GM21423 (cell line): Measurements from ENCODE around the gene PKIG.

Experiments used
- ATAC-seq: cut with Tn5 transposase; IDR thresholded peaks from one replicate; pipeline ENCODE4 v1.9.1; 2021; ENCODE audit warnings: mild to moderate bottlenecking, moderate library complexity; ENCODE audit not compliant: unreplicated experiment

The PKIG gene

GRCh38 chr20:44594730-44595129 lies 12.4 kb downstream of the PKIG start:
- ATAC-seq: peak; percentile 41

DNA sequence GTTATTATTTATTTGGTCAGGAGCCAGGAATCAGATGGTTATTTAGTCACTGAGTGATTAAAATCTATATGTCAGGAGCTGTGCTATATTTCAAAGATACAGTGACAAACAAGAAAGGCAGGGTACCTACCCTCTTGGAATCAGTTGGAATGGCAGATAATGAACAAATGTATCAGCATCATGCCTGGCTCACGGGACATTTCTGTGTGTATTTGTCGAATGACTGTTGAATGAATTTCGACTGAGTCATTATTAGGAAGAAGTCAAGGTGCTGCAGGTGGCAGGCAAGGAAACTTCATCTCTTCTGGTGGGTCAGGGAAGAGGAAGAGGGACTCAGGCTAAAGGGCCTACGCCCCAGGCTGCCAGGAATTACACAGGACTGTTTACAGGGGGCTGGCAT lies 13.6 kb downstream of the PKIG start:
- ATAC-seq: no peak

- no peak for ATAC-seq
These were observed 14.5 kb downstream of the PKIG start for GRCh38 chr20:44596876-44597275.

- no peak for ATAC-seq
These were observed 15.1 kb downstream of the PKIG start for GRCh38 chr20:44597516-44597915.

DNA sequence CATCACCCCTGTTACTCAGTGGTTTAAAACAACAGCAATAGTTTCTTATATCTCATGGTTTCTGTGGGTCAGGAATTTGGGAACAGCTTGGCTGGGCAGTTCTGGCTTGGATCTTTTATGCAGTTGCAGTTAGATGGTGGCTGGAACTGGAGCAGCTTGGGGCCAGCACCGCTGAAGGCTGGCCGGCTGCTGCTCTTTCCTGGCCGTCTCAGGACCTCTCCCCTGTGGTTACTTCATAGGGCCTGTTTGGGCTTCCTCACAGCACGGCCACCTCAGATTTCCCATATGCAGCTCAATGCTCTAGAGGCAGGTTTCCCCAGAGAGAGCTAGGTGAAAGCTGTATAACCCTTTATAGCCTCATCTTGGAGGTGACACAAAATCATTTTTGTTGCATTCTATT lies 15.6 kb downstream of the PKIG start:
- ATAC-seq: no peak

- ATAC-seq: peak; percentile 60
These were observed 16.3 kb downstream of the PKIG start for GRCh38 chr20:44598423-44599305.

- ATAC-seq: no peak
These were observed 17.3 kb downstream of the PKIG start for GRCh38 chr20:44599715-44600114.

GRCh38 chr20:44600301-44600700 lies 17.9 kb downstream of the PKIG start:
- no peak for ATAC-seq

DNA sequence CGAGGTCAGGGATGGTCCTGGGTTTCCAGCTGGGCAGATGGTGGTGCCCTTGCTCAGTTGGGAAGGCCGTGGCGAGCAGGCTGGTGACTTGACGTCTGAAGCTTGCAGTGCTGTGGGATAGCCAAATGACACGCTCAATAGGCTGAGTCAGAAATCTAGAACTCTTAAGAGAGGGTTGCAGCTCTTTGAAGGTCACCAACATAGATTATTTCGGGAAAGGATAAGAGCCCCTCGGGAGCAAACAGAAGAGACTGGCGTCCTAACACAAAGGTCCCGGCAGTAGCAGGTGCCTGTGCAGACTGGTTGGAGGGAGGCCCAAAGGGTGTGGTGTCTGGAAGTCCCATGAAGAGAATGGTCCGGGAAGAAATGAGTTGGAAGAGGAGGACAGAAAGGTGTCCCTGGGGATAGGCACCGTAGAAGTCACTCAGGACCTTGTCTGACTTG lies 18.4 kb downstream of the PKIG start:
- no peak for ATAC-seq

GRCh38 chr20:44601236-44601671 lies 18.9 kb downstream of the PKIG start:
- no peak for ATAC-seq

DNA sequence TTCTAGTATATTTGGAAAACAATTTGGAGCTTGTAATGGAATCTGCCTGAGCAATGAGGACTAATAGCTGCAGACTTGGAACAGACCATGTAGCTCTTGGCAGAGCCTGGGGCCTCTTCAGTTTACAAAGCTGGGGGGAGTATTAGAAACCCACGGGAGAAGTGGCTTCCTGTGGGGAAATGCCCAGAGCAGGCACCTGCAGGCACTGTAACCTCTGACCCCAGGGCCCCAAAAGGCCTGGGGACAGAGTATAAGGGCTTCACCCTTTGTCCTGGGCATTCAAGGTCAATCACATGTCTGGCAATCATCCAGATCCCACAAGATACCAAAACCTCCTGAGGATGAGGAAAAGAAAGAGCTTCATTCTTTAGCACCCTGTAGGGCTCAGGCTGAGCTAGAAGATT lies 19.4 kb downstream of the PKIG start:
- no peak for ATAC-seq

DNA sequence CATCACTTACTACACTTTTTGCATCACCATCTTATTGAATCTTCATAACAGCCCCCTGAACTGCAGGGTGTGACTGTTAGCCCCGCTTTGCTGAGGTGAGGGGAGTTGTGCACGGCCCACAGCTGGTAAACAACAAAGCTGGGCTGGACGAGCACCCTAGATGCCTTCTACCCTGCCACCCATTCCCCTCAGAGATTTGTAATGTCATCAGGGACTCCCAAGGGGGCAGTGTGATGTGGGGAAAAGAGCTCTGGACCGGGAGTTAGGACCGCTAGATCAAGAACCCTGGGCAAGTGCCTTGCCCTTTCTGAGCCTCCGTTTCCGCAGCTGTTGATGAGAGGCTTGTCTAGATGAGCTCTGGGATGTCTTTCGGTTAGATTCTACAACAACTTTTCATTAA lies 20.9 kb downstream of the PKIG start:
- ATAC-seq: no peak

DNA sequence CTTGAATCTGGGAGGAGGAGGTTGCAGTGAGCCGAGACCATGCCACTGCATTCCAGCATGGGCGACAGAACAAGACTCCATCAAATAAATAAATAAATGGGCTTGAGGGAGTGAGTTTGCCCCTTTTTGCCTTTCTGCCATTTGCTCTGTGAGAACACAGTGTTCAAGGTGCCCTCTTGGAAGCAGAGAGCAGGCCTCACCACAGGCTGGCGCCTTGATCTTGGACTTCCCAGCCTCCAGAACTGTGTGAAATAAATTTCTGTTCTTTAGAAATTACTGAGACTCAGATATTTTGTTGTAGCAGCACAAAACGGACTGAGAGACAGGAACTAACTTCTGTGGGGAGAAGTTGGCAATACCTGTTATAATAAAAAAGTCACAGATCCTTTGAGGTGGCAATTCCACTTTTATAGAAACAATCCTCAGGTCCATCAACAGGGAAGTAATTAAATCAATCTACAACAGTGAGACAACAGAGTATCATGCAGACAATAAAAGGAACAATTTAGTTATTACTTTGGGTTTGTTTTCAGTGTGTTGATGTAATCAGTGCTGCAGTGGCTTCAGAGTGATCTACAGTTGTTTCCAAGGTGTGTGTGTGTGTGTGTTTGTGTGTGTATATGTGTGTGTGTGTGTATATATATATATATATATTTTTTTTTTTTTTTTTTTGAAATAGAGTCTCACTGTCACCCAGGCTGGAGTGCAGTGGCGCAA lies 24.5 kb downstream of the PKIG start:
- no peak for ATAC-seq

GRCh38 chr20:44609006-44609515 lies 26.7 kb downstream of the PKIG start:
- no peak for ATAC-seq

DNA sequence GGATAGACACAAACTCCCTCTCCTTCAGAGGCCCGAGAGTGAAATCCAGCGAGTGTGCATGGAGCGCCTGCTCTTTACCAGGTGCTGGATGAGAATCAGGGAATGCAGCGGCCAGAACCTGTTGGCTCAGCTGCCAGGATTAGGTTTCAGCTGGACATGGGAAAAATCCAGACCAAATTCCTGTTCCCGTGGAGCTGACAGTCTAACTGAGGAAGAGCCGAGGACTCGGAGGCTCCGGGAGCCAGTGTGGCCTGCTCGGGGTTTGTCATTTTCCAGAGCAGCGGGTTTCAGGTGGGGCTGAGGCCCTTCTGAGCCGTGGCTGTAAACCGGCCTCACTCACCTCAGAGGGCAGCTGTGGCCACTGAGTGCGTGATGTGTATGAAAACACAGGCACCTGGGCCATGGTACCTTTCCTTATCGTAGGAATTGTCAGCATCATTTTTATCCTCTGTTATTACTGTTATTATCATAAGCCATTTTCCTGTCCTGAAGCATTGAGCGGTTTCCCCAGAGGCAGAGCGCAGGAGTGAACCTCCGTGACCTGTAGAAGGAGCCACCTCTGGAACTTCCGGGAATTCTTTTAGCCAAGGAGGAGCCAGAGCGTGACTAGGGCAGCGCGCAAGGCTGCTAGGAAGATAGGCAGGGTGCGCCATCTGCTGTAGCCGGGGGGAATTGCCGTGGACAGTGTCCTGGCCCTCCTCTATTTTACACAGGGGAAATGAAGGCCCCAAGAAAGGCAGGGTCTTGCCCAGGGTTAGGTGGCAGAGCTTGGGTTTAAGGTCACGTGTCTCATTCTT lies 27.3 kb downstream of the PKIG start:
- ATAC-seq: peak; percentile 84

GRCh38 chr20:44610313-44610962 lies 28.1 kb downstream of the PKIG start:
- ATAC-seq: no peak

GRCh38 chr20:44613575-44613974 lies 31.2 kb downstream of the PKIG start:
- ATAC-seq: no peak

DNA sequence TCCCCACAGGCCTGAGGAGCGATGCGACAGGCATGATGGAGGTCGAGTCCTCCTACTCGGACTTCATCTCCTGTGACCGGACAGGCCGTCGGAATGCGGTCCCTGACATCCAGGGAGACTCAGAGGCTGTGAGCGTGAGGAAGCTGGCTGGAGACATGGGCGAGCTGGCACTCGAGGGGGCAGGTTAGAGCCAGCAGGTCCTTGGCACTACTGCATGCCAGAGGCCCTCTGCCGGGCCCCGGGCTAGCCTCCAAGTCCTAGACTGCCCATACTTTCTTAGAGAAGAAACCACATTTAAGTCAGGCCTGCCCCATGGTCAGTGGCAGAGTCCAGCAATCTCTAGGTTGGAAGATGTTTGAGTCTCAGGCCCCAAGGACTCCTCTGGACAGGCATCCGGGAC lies 32.1 kb downstream of the PKIG start:
- ATAC-seq: no peak

DNA sequence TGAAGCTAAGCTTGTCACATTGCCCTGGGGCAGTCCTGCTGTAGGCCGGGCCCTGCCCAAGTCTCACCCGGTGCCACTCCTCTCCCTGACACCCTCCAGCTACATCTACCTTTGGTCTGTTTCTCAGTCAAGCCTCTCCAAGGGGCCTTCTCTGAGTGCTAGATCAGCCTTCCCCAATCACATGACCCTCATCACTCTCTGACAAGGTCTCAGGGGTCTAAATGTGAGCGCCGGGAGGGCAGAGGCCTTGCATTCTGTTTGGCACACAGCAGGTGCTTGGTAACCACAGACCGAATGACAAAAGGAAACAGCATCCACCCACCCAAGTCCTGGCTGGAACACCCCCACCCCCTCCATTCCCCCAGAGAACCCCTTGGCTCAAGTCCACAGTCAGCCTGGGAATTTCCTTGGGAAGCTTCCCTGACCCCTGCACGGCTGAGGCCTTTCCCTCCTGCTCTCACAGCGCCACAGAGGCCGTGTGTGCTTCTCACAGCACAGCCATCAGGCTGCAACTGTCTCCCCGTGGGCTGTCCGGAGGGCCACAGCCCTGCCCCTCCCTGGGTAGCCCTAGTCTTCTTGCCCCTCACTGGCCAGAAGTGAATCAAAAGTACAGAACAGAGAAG lies 32.9 kb downstream of the PKIG start:
- no peak for ATAC-seq
